Stimulated activated CD4-positive, alpha-beta T cell treated with anti-CD3 and anti-CD28 coated beads, Interleukin-12 subunit alpha, Interleukin-12 subunit beta, amount 100 ng/mL, for 4 hours (primary cell): ENCODE data around the gene RBKS.
"Not testable (repeated sequence)": the region's sequence is repeated elsewhere in the genome, so short reads cannot be mapped to it uniquely, and the experiment has no call there.

Source experiments
- DNase-seq: peaks from one replicate; pipeline ENCODE4 v3.0.0-alpha.2; 2020

The RBKS gene

DNA sequence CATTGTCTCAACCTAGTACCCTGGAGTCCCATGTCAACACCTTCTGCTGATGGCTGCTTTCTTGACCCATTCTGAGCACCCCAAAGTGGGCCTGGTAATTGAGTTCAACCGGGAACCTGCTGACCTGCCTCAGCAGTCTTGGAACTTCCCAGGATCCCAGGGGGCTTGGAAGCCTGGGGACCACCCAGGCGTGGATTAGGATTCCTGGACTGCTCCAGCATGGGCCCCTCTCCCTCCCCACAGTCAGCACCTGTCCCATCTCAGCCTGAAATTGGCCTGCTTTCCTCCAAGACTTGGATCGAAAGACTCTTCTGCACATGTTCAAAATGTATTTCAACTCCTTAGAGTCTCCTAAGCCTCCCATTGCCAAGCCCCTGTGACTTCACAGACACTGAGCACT, 134.1 kb downstream of the RBKS start:
- no peak for DNase-seq

DNA sequence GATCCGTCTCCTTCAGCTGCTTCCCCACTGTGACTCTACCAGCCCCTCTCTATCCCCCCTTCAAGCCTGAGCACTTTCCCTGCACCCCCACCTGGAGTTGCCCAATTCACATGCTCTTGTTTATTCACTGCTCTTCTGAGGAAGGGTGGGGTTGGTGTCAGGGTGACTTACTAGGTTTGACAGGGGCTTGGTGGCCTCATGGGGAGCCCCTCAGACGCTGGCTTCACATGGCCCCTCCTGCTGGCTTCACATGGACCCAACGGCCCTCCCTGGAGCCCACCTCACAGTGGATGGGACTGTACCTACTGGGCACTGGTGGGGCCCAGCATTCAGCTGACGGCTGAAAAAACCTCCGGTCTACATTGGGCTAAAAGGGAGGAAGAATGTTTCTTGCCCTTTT, 135.4 kb downstream of the RBKS start:
- DNase-seq, result no peak

DNA sequence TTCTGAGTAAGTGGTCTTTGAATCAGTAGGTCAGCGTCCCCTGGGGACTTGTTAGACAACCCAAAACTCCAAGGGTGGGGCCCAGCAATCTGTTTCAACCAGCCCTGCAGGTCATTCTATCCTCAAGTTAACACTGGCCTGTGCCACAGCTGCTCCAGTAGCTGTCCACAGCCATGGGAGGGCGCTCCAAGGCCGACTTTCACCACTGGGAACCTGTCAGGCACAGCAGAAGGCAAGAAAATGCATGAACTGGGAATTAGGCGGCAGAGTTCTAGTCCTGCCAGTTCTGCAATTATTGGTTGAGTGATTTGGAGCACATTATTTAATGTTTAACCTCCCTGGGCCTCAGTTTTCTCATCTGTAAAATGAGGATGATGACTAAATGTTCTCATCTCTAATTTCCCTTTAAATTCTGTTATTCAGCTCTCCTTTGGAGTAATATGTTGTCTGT, 136.0 kb downstream of the RBKS start:
- DNase-seq, result peak; percentile 74

DNA sequence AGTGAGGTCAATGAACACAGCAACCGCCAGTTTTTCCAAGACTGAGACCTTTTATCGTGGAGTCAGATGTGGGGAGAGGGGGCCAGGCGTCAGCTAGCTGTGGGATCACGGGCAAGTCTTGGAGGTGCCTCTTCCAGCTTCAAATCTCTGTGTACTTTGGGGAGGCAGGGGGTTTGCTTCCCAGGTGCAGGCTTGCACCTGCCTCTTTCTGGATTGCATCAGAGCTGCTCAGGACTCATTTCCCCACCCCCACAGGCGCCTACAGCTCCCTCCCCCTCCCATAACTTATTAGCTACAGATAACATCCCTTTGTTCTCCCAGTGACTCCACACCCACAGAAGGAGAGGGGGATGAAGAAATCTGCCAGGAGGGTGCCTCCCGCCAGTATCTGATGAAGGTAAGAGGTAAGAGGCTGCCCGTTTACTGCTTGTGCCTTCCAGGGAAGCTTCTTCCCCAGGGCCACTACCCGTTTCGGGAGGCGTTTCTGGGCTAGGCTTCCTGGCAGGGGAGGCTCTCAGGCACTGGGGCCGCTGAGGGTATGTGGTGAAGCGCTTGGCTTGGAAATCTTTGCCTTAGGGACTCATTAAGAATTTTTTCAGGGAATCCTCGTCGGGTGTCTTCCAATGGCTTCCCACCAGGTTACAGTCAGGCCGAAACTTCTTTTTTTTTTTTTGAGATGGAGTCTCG, 137.5 kb downstream of the RBKS start:
- DNase-seq, result no peak

DNA sequence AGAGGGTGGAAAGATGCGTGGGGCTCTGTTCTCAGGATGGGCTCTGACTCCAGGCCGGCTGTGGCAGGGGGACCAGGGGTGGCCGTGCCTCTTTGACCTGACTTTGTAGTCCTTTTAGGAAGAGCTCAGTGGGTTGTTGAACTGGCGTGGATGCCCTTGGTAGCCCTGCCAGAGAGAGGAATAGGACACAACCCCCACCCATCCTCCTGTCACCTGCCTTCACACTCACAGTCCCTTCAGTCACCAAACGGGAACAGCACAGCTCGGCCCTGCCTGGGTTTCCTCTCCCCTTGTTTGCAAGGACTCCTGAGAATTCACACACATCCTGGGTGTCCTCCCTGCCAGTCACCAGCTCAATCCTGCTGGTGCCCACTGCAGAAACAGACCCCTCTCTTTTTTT, 138.8 kb downstream of the RBKS start:
- DNase-seq, result no peak

DNA sequence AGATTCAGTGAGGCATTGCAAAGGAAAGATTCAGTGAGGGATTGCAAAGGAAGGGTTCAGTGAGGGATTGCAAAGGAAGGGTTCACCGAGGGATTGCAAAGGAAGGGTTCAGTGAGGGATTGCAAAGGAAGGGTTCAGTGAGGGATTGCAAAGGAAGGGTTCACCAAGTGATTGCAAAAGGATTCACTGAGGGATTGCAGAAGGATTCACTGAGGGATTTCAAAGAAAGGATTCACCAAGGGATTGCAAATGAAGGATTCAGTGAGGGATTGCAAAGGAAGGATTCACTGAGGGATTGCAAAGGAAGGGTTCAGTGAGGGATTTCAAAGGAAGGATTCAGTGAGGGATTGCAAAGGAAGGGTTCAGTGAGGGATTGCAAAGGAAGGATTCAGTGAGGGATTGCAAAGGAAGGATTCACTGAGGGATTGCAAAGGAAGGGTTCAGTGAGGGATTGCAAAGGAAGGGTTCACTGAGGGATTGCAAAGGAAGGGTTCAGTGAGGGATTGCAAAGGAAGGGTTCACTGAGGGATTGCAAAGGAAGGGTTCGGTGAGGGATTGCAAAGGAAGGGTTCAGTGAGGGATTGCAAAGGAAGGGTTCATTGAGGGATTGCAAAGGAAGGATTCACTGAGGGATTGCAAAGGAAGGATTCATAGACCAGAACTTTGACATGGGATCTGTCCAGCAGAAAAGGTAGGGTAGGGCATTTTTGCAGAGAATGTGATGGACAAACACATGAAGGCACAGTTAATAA, 141.2 kb downstream of the RBKS start:
- DNase-seq, result not testable (repeated sequence)

DNA sequence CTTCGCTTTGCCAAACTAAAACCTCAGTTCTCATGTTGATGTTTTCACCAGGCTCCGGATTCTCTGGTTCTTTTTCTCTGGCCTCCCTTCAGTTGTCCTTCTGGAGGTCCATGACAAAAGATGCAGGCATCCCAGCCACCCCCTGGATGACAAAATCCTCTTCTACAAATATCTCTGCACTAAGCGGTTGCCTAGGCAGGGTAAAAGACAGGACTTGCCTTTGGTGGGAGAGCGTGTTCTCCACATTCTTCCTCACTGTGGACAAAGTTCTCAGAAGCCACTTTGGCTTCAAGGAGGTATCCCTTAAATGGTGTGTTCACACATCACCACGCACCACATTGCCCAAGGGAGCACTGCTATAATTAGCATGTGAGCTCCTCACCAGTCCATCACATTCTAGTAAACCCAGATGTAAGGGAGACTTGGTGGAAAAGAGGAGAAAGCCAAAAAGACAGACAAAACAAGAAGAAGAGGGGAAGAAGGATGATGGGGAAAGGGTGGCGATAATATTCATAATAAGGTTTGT, 142.3 kb downstream of the RBKS start:
- DNase-seq, result no peak

DNA sequence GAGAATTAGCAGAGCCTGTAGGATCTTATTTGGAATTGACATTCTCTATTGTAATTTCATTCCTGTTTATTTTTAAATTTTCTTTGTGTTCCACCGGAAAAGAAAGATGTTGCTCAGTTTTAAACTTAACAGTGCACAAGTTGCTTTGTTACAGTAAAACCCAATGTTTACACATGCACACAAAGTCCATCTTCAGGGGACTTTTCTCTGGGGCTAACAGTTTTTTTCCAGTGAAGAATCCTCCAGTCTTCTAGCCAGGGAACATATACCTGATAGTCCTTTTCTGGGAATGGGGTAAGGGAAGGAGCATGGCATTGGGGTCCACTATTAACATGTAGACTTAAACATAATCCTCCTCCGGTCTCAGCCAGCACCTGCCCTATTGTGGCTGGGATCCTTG, 143.9 kb downstream of the RBKS start:
- no peak for DNase-seq

DNA sequence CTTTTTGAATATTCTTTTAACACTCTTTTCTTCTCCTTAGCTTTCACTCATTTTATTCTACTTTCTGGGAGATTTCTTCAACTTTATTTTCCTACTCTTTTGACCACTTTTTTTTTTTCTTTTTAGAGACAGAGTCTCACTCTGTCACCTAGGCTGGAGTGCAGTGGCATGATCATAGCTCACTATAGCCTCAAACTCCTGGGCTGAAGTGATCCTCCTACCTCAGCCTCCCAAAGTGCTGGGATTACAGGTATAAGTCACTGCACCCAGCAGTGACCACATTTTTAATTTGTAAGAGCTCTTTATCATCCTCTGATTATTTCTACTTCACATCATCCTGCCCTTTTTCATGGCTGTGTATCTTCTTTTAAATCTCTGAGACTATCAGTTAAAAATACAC, 144.7 kb downstream of the RBKS start:
- not testable (repeated sequence) for DNase-seq

DNA sequence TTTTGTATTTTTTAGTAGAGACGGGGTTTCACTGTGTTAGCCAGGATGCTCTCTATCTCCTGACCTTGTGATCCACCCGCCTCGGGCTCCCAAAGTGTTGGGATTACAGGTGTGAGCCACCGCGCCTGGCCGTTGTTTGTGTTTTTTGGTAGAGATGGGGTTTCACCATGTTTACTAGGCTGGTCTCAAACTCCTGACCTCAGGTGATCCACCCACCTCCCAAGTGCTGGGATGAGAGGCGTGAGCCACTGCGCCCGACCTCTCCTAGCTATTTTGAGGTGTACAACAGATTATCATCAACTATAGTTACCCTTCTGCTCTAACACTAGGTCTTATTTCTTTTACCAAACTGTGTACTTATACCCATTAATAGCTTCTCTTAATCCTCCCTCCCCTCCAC, 147.6 kb downstream of the RBKS start:
- DNase-seq, result no peak

DNA sequence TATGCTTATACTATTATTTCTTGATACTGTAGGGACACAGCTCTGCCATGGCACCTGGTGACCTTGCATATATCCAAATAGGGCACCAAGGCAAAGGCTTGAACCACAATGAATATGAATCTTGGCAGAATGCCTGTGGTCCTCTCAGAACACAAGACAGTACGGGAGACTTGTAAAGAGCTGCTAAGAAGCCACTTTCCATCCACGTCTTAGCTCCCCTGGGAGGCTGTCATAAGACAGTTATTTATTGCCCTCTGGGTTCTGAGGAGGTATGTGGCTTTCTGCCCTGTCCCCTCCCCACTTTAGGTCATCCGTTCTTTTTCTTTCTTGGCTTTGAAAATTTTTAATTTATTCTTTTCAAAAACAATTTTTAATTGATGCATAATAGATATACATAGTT, 148.5 kb downstream of the RBKS start:
- no peak for DNase-seq

DNA sequence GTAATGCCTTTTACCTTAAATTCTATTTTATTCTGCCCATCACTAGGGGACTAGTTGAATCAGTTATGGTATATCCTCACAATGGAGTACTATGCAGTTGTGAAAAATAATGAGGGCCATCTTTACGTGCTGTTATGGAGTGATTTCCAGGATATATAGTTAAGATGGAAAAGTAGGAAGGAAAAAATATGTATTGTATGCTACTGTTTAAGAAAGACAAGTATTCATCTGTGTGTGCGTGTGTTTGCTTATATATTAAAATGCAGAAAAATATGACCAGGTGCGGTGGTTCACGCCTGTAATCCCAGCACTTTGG, 151.2 kb downstream of the RBKS start:
- DNase-seq, result no peak

DNA sequence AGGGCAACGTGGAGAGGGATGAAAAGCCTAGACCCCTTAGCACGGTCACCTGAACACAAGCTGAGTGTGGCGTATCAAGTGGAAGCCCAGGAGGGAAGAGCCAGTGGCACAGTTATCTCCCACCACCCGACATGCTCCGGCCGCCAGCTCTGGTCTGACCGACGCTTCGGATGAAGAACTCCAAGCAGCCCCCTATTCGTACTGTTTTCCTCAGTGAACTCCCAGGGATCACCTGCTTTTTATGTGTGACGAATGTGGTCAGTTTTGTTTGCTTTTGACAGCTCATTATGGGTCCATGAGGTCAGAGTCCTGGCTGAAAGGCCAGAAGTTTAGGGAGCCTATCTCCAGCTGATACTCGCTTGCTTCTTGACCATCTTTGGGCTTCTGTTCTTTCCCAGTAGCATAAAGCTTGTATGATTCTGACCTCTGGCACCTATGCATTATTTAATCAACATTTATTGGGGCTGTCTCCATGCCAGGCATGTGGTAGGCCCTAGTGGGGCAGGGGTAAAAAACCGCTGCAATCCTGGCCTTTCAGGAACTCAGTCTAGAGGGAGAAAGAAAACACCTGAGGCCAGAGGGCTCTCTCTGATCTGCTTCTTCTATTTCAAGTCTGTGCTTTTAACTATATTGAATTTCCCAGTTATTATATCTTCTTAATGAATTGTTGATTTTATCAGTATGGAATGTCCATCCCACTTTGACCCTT, 151.7 kb downstream of the RBKS start:
- DNase-seq, result no peak

DNA sequence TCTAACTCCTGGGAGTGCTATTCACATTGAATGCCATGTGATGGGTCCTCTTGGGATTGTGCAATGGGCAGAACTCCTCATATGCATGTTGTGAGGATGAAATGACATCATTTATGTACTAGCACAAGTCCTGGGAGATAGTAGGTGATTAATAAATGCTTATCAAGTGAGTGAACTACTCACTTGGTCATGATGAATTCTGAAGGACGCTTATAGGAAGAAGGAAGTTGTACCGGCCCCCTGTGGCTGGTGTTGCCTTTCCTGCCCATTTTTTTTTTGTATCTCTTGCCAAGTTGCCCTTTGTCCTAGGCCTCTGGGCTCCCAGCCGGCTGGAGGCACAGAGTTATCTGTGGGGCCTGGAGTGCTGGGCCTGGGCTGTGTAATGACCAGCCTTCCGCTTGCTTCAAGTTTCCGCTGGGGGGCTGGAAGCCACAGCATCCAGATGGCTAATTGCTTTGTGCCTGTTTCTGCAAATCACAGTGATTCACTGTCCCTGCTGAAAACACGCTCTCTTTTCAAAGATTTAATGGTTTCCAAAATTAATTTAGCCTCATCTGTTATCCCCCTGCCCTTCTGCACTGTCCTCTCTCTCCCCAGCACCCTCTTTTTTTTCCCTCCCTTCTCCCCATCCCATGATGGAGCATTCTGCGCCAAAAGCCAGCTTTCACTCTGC, 152.4 kb downstream of the RBKS start:
- no peak for DNase-seq

DNA sequence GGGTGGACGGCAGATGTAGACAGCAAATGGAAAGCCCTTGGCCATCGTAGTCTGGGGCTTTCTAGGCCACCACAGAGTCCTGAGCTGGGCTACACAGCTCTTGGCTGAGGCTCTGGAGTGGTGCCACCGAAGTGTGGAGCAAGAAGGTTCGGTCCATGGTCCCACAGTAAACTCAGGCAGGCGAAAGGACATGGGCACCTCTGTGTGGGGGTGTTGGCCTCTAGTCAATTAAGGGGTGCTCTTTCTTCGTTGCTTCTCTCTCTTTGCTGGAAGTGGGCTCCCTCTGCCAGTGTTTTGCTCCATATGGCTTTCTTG, 153.3 kb downstream of the RBKS start:
- DNase-seq, result no peak

DNA sequence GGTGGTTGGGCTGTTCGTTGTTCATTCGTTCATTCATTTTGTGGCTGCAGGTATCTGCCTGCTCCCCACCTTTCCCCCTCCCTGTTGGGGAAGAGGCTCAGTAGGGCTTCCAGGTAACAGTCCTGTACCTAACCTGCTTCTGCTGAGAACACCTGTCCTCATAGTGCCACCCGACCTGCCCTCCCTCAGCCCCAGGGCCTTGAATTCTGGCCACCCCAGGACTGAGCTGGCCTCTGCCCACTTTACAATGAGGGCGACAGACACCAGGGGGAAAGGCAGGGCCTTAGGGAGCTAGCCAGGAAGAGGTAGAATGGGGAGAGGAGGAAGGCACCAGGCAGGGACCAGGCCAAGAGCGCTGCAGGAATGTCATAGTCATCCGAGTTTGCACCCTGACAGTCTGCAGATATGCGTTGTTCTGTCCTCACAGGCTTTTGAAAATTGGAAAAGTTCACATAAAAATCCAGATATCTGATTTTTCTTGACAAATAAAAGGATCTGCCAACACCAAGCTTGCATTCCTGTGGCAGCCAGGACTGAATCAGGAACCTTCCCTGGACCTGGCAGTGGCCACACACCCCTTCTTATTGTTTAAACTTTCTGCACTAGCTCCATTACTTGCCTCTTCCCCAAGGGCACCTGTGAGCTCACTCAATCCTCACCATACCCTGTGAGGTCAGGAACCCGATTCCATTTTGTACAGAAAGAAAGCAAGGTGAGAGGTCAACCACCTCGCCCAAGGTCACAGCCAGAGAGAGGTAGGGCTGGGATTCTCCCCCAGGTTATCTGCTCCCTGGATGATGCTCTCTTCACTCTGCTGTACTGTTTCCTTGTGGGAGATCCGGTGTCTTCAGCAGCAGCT, 153.9 kb downstream of the RBKS start:
- DNase-seq, result no peak

DNA sequence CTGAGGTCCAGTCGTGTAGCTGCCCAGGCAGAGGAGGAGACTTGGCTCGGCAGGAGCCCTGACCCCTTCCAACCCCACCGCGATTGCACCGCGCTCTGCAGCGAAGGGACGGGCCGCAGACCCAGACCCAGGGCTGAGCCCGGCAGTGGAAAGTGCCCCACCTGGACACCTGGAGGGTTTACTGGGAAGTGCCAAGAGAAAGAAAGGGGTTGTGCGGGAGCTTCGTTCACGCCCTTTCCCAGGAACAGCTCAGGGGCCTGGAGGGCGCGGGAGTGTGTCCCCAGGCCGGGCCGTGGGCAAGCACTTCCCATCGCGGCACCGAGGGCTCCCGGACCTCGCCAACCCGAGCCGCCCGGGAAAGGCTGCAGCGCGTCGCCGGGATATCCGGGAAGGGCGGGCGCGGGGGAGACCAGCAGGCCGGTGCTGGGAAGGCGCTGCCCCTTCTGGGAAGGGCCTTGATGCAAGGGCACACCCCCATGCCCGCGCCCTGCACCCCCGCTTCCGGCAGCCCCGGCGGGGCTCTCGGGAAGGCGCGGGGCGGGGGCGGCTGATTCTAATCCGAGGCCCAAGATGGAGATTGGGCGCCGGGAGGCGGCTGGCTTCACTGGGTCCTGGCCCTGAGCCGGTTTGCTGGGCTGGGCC, 154.8 kb downstream of the RBKS start:
- peak; percentile 71 for DNase-seq

DNA sequence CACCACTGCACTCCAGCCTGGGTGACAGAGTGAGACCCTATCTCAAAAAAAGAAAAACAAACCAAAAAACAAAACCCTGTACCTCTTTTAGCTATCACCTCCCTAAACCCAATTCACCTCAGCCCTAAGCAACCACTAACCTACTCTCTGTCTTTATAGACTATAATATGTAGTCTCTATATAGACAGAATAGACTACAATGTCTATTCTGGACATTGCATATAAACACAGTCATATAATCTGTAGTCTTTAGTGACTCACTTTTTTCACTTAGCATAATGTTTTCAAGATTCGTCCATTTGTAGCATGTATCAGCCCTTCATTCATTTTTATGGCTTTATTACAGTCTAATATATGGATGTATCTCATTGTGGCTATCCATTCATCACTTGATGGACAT, 155.9 kb downstream of the RBKS start:
- no peak for DNase-seq
